Mesothelial cell of epicardium (in vitro differentiated cells): ENCODE data around the gene B4GALT5. TPM values are rescaled to one million over a fixed set of nuclear protein-coding genes. Genes with fewer than 3 reads are reported as not detected.
A peak's percentile ranks its signal among the peaks of the same experiment; 100 is the strongest.

Experiments
- DNase-seq, 2 experiments: peaks; one replicate each; pipeline ENCODE4 v3.0.0; 2021; ENCODE audit warnings: low spot score in 2 of 2; ENCODE audit not compliant: unreplicated experiment in 2 of 2
- H3K27ac Mint-ChIP-seq: 2 replicates; pipeline ENCODE4 v1.8.0; 2021; ENCODE audit warnings: mixed read lengths
- H3K27me3 Mint-ChIP-seq: 2 replicates; pipeline ENCODE4 v1.8.0; 2021; ENCODE audit warnings: low read depth, mixed read lengths
- H3K36me3 Mint-ChIP-seq: 2 replicates; pipeline ENCODE4 v1.8.0; 2021; ENCODE audit warnings: mixed read lengths
- H3K4me1 Mint-ChIP-seq: 2 replicates; pipeline ENCODE4 v1.8.0; 2021; ENCODE audit warnings: mixed read lengths
- H3K4me3 Mint-ChIP-seq: 2 replicates; pipeline ENCODE4 v1.8.0; 2021; ENCODE audit warnings: mild to moderate bottlenecking, moderate library complexity, mixed read lengths
- H3K9me3 Mint-ChIP-seq: 2 replicates; pipeline ENCODE4 v1.8.0; 2021; ENCODE audit warnings: mixed read lengths
- CTCF ChIP-seq: fragments of 200-600 bp; sonication (generic); IDR thresholded peaks from one replicate; pipeline ENCODE4 v1.5.0; 2021; ENCODE audit warnings: antibody characterized with exemption; ENCODE audit not compliant: unreplicated experiment
- total RNA-seq: library from RNA; stranded (reverse); gene quantifications from 3 replicates; pipeline ENCODE4 v1.2.1, GENCODE V29; 2021

B4GALT5 gene
- total RNA-seq, 1 donor from 2014 or later: 52.6 TPM

- no peak for TF ChIP-seq CTCF
- no peak for DNase-seq
- Mint-ChIP-seq H3K9me3 (no peaks in the 10 kb centered on the region), H3K36me3 (no peaks in the 10 kb centered on the region), H3K27ac (no peak overlapping the region), H3K27me3 (no peaks in the 10 kb centered on the region), H3K4me3 (no peak overlapping the region), H3K4me1 (peaks cover 53% of the 10 kb centered on the region)
Observed at GRCh38 chr20:49701916-49702315, 11.8 kb downstream of the B4GALT5 start.

GRCh38 chr20:49701241-49701790, 12.4 kb downstream of the B4GALT5 start:
- DNase-seq: no peak
- no peak for TF ChIP-seq CTCF
- peaks cover 53% of the 10 kb centered on the region for H3K4me1 Mint-ChIP-seq
- H3K9me3 Mint-ChIP-seq: no peaks in the 10 kb centered on the region
- no peaks in the 10 kb centered on the region for H3K36me3 Mint-ChIP-seq
- no peak overlapping the region for H3K4me3 Mint-ChIP-seq
- H3K27ac Mint-ChIP-seq: peak overlapping the region; percentile 75
- no peaks in the 10 kb centered on the region for H3K27me3 Mint-ChIP-seq

GRCh38 chr20:49700411-49701185, 13.1 kb downstream of the B4GALT5 start:
- H3K4me1 Mint-ChIP-seq: peaks cover 54% of the 10 kb centered on the region
- H3K27ac Mint-ChIP-seq: no peak overlapping the region
- no peak for DNase-seq
- H3K9me3 Mint-ChIP-seq: no peaks in the 10 kb centered on the region
- no peaks in the 10 kb centered on the region for H3K36me3 Mint-ChIP-seq
- no peak for TF ChIP-seq CTCF
- H3K4me3 Mint-ChIP-seq: no peak overlapping the region
- H3K27me3 Mint-ChIP-seq: no peaks in the 10 kb centered on the region

- no peak for TF ChIP-seq CTCF
- Mint-ChIP-seq H3K4me1 (peaks cover 53% of the 10 kb centered on the region), H3K27ac (peak overlapping the region; percentile 47), H3K9me3 (no peaks in the 10 kb centered on the region), H3K27me3 (no peaks in the 10 kb centered on the region), H3K4me3 (no peak overlapping the region), H3K36me3 (no peaks in the 10 kb centered on the region)
- no peak for DNase-seq
Observed at GRCh38 chr20:49699200-49699992, 14.3 kb downstream of the B4GALT5 start.

- no peak for TF ChIP-seq CTCF
- Mint-ChIP-seq H3K27ac (no peak overlapping the region), H3K4me3 (no peak overlapping the region), H3K4me1 (peaks cover 53% of the 10 kb centered on the region), H3K9me3 (no peaks in the 10 kb centered on the region), H3K27me3 (no peaks in the 10 kb centered on the region), H3K36me3 (no peaks in the 10 kb centered on the region)
- DNase-seq: no peak
Observed at GRCh38 chr20:49698477-49698876, 15.2 kb downstream of the B4GALT5 start.
